AG09319 (cell line): Measurements from ENCODE around the gene MORC1.
A peak's percentile ranks its signal among the peaks of the same experiment; 100 is the strongest.

Source experiments
- DNase-seq: peaks from one replicate; pipeline ENCODE4 v3.0.0-alpha.2; 2010; ENCODE audit warnings: low read depth; ENCODE audit errors: extremely low read depth
- TF ChIP-seq, protein P1 (sequence below): IDR thresholded peaks from 2 replicates; pipeline ENCODE4 v1.5.1; 2011; ENCODE audit warnings: low read depth, mild to moderate bottlenecking, inconsistent platforms, low read length, moderate library complexity

The MORC1 gene

DNA sequence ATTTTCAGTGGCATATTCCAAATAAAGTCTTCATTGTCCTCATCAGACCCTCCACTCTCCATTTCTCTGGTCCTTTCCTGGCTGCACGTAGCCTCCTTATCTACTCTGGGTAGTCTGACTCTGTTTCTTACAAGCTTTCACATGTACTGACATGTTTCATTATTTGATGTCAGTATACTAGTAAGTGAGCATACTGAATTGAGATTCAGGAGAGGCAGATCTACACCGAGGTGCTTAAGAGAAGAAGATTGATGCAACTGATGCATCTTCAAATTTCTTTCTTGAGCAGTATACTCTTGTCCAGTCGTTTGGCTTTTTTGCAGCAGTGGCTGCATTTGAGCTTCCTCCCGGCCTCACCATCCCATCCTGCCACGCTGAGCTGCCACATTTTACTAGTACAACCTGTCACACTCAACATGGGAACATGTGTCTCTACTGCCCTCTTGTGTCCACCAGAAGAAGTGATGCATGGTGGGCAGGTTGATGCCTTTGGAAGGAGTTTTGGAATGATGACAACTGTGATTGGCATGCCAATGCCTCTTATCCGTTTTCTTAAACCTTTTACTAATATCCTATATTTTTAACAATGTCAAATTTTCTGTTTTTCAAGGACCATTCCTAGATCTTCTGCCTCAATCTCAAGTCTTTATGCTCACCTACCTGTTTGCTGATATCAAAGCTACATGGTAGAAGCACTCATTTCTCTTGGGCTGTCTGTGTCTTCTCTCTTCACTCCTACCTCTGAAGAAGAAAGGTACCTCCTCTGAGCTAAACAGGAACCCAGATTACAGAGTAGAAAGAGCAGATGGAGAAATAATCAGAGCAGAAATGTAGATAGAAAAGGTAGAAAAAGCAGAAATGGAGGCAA lies 202.9 kb downstream of the MORC1 start:
- TF ChIP-seq, protein P1, sequence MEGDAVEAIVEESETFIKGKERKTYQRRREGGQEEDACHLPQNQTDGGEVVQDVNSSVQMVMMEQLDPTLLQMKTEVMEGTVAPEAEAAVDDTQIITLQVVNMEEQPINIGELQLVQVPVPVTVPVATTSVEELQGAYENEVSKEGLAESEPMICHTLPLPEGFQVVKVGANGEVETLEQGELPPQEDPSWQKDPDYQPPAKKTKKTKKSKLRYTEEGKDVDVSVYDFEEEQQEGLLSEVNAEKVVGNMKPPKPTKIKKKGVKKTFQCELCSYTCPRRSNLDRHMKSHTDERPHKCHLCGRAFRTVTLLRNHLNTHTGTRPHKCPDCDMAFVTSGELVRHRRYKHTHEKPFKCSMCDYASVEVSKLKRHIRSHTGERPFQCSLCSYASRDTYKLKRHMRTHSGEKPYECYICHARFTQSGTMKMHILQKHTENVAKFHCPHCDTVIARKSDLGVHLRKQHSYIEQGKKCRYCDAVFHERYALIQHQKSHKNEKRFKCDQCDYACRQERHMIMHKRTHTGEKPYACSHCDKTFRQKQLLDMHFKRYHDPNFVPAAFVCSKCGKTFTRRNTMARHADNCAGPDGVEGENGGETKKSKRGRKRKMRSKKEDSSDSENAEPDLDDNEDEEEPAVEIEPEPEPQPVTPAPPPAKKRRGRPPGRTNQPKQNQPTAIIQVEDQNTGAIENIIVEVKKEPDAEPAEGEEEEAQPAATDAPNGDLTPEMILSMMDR: peak; percentile 88
- DNase-seq: peak; percentile 3

DNA sequence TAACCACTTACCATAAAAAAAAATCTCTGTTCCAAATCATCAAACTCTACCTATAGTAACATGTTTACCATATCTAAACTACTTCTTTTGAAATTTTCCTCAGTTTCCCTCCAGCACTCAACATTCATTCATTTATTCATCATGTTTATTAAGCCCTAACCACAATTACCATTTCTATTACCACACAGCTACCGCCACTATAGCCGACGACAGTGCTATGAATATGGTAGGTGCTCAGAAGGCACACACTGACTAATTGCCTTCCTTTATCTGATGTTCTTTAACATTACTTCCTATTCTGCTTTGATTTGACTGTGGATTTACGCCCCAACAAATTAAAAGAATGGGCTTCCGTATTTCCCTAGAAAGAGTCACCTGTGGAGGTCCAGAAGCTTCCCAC lies 208.1 kb downstream of the MORC1 start:
- TF ChIP-seq, protein P1: no peak

More for the DNA sequence above, 208.1 kb downstream of the MORC1 start:
- DNase-seq: no peak
